GM23338 (cell line): ENCODE data around the gene LYZL1. TPM values are rescaled to one million over a fixed set of nuclear protein-coding genes. Genes with fewer than 3 reads are reported as not detected.

Experiments used
- ATAC-seq: fragments of 200-7000 bp; cut with Tn5 transposase; 3 replicates; pipeline ENCODE4 v1.9.1; 2020
- DNase-seq: peaks from one replicate; pipeline ENCODE4 v3.0.0-alpha.2; 2015; ENCODE audit warnings: low spot score
- H2AFZ ChIP-seq: fragments of 200-600 bp; sonication (generic); 2 replicates; pipeline ENCODE4 v1.8.0; 2016; ENCODE audit warnings: antibody characterized with exemption, mild to moderate bottlenecking, moderate library complexity
- H3F3A ChIP-seq: fragments of 200-600 bp; sonication (generic); replicated peaks from 2 replicates; pipeline ENCODE4 v1.8.0; 2017; ENCODE audit warnings: antibody characterized with exemption, mixed run types, low read depth
- H3K27ac ChIP-seq: fragments of 200-600 bp; sonication (generic); 2 replicates; pipeline ENCODE4 v1.6.1; 2016; ENCODE audit warnings: low read depth
- H3K27me3 ChIP-seq: fragments of 200-600 bp; sonication (generic); 2 replicates; pipeline ENCODE4 v1.8.0; 2016; ENCODE audit warnings: mild to moderate bottlenecking, mixed run types, moderate library complexity; ENCODE audit not compliant: insufficient read depth
- H3K36me3 ChIP-seq: fragments of 200-600 bp; sonication (generic); 2 replicates; pipeline ENCODE4 v1.8.0; 2016; ENCODE audit warnings: mild to moderate bottlenecking; ENCODE audit not compliant: insufficient read depth
- H3K4me1 ChIP-seq: fragments of 200-600 bp; sonication (generic); 2 replicates; pipeline ENCODE4 v1.8.0; 2016; ENCODE audit warnings: mild to moderate bottlenecking, moderate library complexity; ENCODE audit not compliant: insufficient read depth
- H3K4me2 ChIP-seq: fragments of 200-600 bp; sonication (generic); 2 replicates; pipeline ENCODE4 v1.7.1; 2017; ENCODE audit warnings: mixed run types
- H3K4me3 ChIP-seq: fragments of 200-600 bp; sonication (generic); 2 replicates; pipeline ENCODE4 v1.6.1; 2016; ENCODE audit warnings: mixed run types
- H3K79me2 ChIP-seq: fragments of 200-600 bp; sonication (generic); replicated peaks from 2 replicates; pipeline ENCODE4 v1.8.0; 2017; ENCODE audit warnings: mild to moderate bottlenecking; ENCODE audit not compliant: insufficient read depth
- H3K9me2 ChIP-seq: fragments of 200-600 bp; sonication (generic); 2 replicates; pipeline ENCODE4 v1.8.0; 2017; ENCODE audit not compliant: insufficient read depth
- H4K20me1 ChIP-seq: fragments of 200-600 bp; sonication (generic); replicated peaks from 2 replicates; pipeline ENCODE4 v1.8.0; 2017; ENCODE audit warnings: mild to moderate bottlenecking; ENCODE audit not compliant: insufficient read depth
- H3K27ac Mint-ChIP-seq: 2 replicates; pipeline ENCODE4 v1.8.0; 2020; ENCODE audit warnings: inconsistent platforms, mild to moderate bottlenecking, moderate library complexity, mixed read lengths
- H3K27me3 Mint-ChIP-seq: 3 replicates; pipeline ENCODE4 v1.8.0; 2022; ENCODE audit warnings: low read depth, mild to moderate bottlenecking, moderate library complexity, mixed read lengths, inconsistent platforms; ENCODE audit not compliant: insufficient read depth, poor library complexity
- H3K36me3 Mint-ChIP-seq: 3 replicates; pipeline ENCODE4 v1.8.0; 2021; ENCODE audit warnings: low read depth, mild to moderate bottlenecking, inconsistent platforms, moderate library complexity, mixed read lengths
- H3K4me1 Mint-ChIP-seq: 3 replicates; pipeline ENCODE4 v1.8.0; 2020; ENCODE audit warnings: mild to moderate bottlenecking, inconsistent platforms, mixed read lengths
- H3K4me3 Mint-ChIP-seq: 3 replicates; pipeline ENCODE4 v1.8.0; 2021; ENCODE audit warnings: moderate library complexity, mild to moderate bottlenecking, inconsistent platforms, mixed read lengths
- H3K9me3 Mint-ChIP-seq: 3 replicates; pipeline ENCODE4 v1.8.0; 2020; ENCODE audit warnings: moderate library complexity, mild to moderate bottlenecking, inconsistent platforms, mixed read lengths
- CREB1 ChIP-seq: fragments of 250-450 bp; sonication (Bioruptor Pico); IDR thresholded peaks from 2 replicates; pipeline ENCODE4 v1.5.0; 2020; ENCODE audit warnings: low read depth, mild to moderate bottlenecking, moderate library complexity
- CTCF ChIP-seq, 2 experiments: fragments of 200-600 bp in 1 of 2; sonication (generic) in 1 of 2; conservative IDR thresholded peaks; 2 replicates each; pipeline versions ENCODE4 v1.5.1 to v1.6.1; 2016 to 2017; ENCODE audit warnings: antibody characterized with exemption in 2 of 2, low read depth in 2 of 2, mild to moderate bottlenecking in 2 of 2, moderate library complexity in 1 of 2
- ETS1 ChIP-seq: IDR thresholded peaks from 2 replicates; pipeline ENCODE4 v1.6.1; 2016; ENCODE audit warnings: antibody characterized with exemption
- EZH2 ChIP-seq: fragments of 200-600 bp; sonication (generic); IDR thresholded peaks from one replicate; pipeline ENCODE4 v1.8.0; 2017; ENCODE audit warnings: antibody characterized with exemption, mild to moderate bottlenecking, low read depth; ENCODE audit not compliant: unreplicated experiment
- EZH2phosphoT487 ChIP-seq: fragments of 200-600 bp; sonication (generic); IDR thresholded peaks from one replicate; pipeline ENCODE4 v1.8.1; 2018; ENCODE audit warnings: antibody characterized with exemption; ENCODE audit not compliant: unreplicated experiment
- JUNB ChIP-seq: IDR thresholded peaks from one replicate; pipeline ENCODE4 v1.6.1; 2016; ENCODE audit warnings: antibody characterized with exemption; ENCODE audit not compliant: unreplicated experiment
- NANOG ChIP-seq: IDR thresholded peaks from 2 replicates; pipeline ENCODE4 v1.6.1; 2016; ENCODE audit warnings: antibody characterized with exemption, borderline replicate concordance
- POLR2AphosphoS5 ChIP-seq: IDR thresholded peaks from 2 replicates; pipeline ENCODE4 v1.6.1; 2016; ENCODE audit warnings: antibody characterized with exemption, low read depth
- REST ChIP-seq: IDR thresholded peaks from one replicate; pipeline ENCODE4 v1.6.1; 2018; ENCODE audit warnings: antibody characterized with exemption; ENCODE audit not compliant: unreplicated experiment
- STAT1 ChIP-seq: IDR thresholded peaks from one replicate; pipeline ENCODE4 v1.6.1; 2016; ENCODE audit warnings: antibody characterized with exemption; ENCODE audit not compliant: unreplicated experiment
- ZNF114 ChIP-seq: fragments of 250-450 bp; sonication (Bioruptor Pico); IDR thresholded peaks from 2 replicates; pipeline ENCODE4 v1.5.0; 2020; ENCODE audit warnings: mild to moderate bottlenecking, moderate library complexity
- ZNF331 ChIP-seq: fragments of 250-450 bp; sonication (Bioruptor Pico); IDR thresholded peaks from 2 replicates; pipeline ENCODE4 v1.5.0; 2020; ENCODE audit warnings: low read depth, mild to moderate bottlenecking, moderate library complexity
- ZNF462 ChIP-seq: fragments of 250-450 bp; sonication (Bioruptor Pico); IDR thresholded peaks from 2 replicates; pipeline ENCODE4 v1.5.0; 2020; ENCODE audit warnings: mild to moderate bottlenecking, moderate library complexity
- polyA plus RNA-seq: library from polyadenylated mRNA; unstranded; fragments of >200 nt; fragmentation: Nextera tagmentation; extraction: Ambion mirVana; gene quantifications from 2 replicates; pipeline ENCODE4 v1.2.1, GENCODE V29; 2016
- total RNA-seq: library from RNA; depleted of rRNA; stranded (reverse); fragments of >200 nt; shearing (Covaris generic); gene quantifications from 2 replicates; pipeline ENCODE4 v1.2.3, GENCODE V29; 2014

LYZL1 gene
- total and polyA plus RNA-seq, 2 experiments from 2014 or later = not detected

- no peaks in the 10 kb centered on the region for H3K79me2 ChIP-seq
- Mint-ChIP-seq H3K27ac (no peak overlapping the region), H3K9me3 (peaks cover 27% of the 10 kb centered on the region), H3K36me3 (peaks cover 12% of the 10 kb centered on the region), H3K4me1 (peaks cover 17% of the 10 kb centered on the region), H3K27me3 (no peaks in the 10 kb centered on the region), H3K4me3 (no peak overlapping the region)
- H3K27me3 ChIP-seq = no peaks in the 10 kb centered on the region
- DNase-seq = no peak
- peak overlapping the region; percentile 11; the same call in 1 of the 2 replicates for H2AFZ ChIP-seq
- no peak overlapping the region for H3K4me2 ChIP-seq
- ATAC-seq = no peak
- H3K4me1 ChIP-seq = peaks cover 7% of the 10 kb centered on the region; the same call in 1 of the 2 replicates
- no peaks in the 10 kb centered on the region for H4K20me1 ChIP-seq
- H3K36me3 ChIP-seq = no peaks in the 10 kb centered on the region
- H3K9me2 ChIP-seq = peaks cover 12% of the 10 kb centered on the region
- H3K27ac ChIP-seq = no peak overlapping the region; the same call in 1 of the 2 replicates
- no peaks in the 10 kb centered on the region for H3F3A ChIP-seq
- no peak for TF ChIP-seq ZNF114 (CRISPR knock-in tag)
- TF ChIP-seq CTCF (conservative IDR thresholded peaks at IDR 0.05; ENCODE audit: low read depth in 2 of 2) = no peak
- TF ChIP-seq EZH2phosphoT487 = no peak
- no peak for TF ChIP-seq STAT1
- TF ChIP-seq ZNF462 (CRISPR knock-in tag) = no peak
- no peak for TF ChIP-seq ETS1
- no peak for TF ChIP-seq POLR2AphosphoS5
- no peak for TF ChIP-seq JUNB
- no peak for TF ChIP-seq CREB1 (CRISPR knock-in tag)
- no peak for TF ChIP-seq EZH2
- no peak for TF ChIP-seq ZNF331 (CRISPR knock-in tag)
- no peak for TF ChIP-seq NANOG
- no peak for TF ChIP-seq REST
- no peak overlapping the region for H3K4me3 ChIP-seq
Measured at GRCh38 chr10:29345144-29345909, 56.5 kb downstream of the LYZL1 start.
